Measurements from ENCODE around the gene FBXW2.

The FBXW2 gene

DNA sequence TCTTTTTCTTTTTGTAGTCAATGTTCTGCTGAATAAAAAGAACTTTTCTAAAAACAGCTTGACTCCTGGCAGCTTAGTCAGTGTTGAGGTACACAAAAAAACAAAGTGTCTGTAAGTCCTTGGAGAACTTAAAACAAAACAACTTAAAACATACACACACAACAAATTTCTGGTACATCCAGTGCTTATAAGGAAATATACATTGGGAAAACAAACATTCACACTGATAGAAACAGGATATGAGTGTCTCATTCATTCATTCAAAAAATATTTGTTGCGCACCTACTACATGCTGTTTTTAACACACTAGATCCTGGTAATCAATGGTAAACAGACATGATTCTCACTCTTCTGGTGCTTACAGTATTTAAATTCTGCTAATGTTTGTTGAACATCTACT, 51.5 kb downstream of the FBXW2 start:
- H3K27me3 ChIP-seq (ENCODE audit: control insufficient read depth, insufficient read depth, low read length): no peaks in the 10 kb centered on the region
- H3K9me3 ChIP-seq (ENCODE audit: control insufficient read depth, insufficient read depth, low read length): no peaks in the 10 kb centered on the region
- H3K36me3 ChIP-seq (ENCODE audit: control insufficient read depth, insufficient read depth, low read length): no peaks in the 10 kb centered on the region
- H3K9ac ChIP-seq (ENCODE audit: low read depth, low read length): no peak overlapping the region
- no peak overlapping the region for H3K27ac ChIP-seq (ENCODE audit: low read depth, low read length)
- H3K4me3 ChIP-seq (ENCODE audit: low read depth, low read length): no peak overlapping the region
- H3K4me1 ChIP-seq (ENCODE audit: control insufficient read depth, insufficient read depth, low read length): no peaks in the 10 kb centered on the region

DNA sequence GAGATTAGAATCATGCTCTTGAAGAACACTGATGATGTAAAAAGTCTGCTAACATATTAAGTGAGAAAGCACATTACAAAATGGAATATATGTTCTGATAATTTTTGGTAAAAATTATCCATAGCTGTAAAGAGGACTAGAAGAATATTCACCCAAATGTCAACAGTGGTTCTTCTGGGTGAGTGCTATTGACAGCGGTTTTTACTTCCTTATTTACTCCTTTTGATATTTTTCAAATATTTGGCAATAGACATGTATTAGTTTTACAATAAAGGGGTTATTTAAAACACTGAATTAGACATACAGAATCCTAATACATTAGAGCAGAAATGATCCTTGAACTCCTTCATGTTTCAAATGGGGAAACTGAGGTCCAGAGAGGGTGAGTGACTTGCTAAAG, 52.0 kb downstream of the FBXW2 start:
- H3K9ac ChIP-seq (ENCODE audit: low read depth, low read length): no peak overlapping the region
- no peak overlapping the region for H3K4me3 ChIP-seq (ENCODE audit: low read depth, low read length)
- no peaks in the 10 kb centered on the region for H3K4me1 ChIP-seq (ENCODE audit: control insufficient read depth, insufficient read depth, low read length)
- no peaks in the 10 kb centered on the region for H3K27me3 ChIP-seq (ENCODE audit: control insufficient read depth, insufficient read depth, low read length)
- no peaks in the 10 kb centered on the region for H3K9me3 ChIP-seq (ENCODE audit: control insufficient read depth, insufficient read depth, low read length)
- no peaks in the 10 kb centered on the region for H3K36me3 ChIP-seq (ENCODE audit: control insufficient read depth, insufficient read depth, low read length)
- no peak overlapping the region for H3K27ac ChIP-seq (ENCODE audit: low read depth, low read length)

GRCh38 chr9:120740132-120740531, 53.1 kb downstream of the FBXW2 start:
- Histone ChIP-seq H3K9ac (ENCODE audit: low read depth, low read length) (no peak overlapping the region), H3K4me1 (ENCODE audit: control insufficient read depth, insufficient read depth, low read length) (no peaks in the 10 kb centered on the region), H3K4me3 (ENCODE audit: low read depth, low read length) (no peak overlapping the region), H3K27me3 (ENCODE audit: control insufficient read depth, insufficient read depth, low read length) (no peaks in the 10 kb centered on the region), H3K36me3 (ENCODE audit: control insufficient read depth, insufficient read depth, low read length) (no peaks in the 10 kb centered on the region), H3K27ac (ENCODE audit: low read depth, low read length) (no peak overlapping the region), H3K9me3 (ENCODE audit: control insufficient read depth, insufficient read depth, low read length) (no peaks in the 10 kb centered on the region)

DNA sequence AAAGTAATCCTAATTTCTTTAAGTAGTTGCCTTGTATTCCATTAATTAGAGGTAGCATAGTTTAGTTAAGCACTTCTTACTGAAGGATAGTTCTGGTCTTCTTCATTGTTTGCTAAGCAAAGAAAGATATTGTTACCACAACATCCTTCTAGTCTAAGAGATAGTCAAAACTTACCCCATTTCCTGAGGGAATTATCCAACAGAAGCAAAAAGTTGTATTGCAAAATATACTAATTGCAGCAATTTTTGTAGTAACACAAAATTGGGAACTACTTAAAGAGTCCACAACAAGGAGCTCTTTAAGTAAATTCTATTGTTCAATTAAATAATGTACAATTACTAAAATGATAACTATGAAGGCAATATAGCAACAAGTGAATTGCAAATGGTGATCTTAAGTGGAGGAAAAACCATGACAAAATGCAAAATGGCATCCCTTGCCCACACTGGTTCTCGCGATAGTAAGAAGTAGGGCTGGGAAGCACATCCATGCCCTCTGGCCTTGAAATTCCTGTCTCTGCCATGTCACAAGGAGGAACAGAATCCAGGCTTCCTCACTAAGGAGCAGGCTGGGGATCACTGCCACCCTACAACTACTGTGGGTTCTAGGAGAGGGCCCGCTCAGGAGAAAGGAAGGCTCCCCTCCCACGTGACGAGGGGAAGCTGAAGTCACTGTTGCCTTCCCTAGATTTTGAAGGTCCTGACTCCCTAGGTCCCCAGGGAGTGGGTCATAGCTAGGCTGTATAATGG, 55.6 kb downstream of the FBXW2 start:
- H3K4me3 ChIP-seq (ENCODE audit: low read depth, low read length): no peak overlapping the region
- H3K27ac ChIP-seq (ENCODE audit: low read depth, low read length): no peak overlapping the region
- H3K9me3 ChIP-seq (ENCODE audit: control insufficient read depth, insufficient read depth, low read length): no peaks in the 10 kb centered on the region
- H3K27me3 ChIP-seq (ENCODE audit: control insufficient read depth, insufficient read depth, low read length): no peaks in the 10 kb centered on the region
- H3K4me1 ChIP-seq (ENCODE audit: control insufficient read depth, insufficient read depth, low read length): no peaks in the 10 kb centered on the region
- H3K9ac ChIP-seq (ENCODE audit: low read depth, low read length): no peak overlapping the region
- H3K36me3 ChIP-seq (ENCODE audit: control insufficient read depth, insufficient read depth, low read length): no peaks in the 10 kb centered on the region

DNA sequence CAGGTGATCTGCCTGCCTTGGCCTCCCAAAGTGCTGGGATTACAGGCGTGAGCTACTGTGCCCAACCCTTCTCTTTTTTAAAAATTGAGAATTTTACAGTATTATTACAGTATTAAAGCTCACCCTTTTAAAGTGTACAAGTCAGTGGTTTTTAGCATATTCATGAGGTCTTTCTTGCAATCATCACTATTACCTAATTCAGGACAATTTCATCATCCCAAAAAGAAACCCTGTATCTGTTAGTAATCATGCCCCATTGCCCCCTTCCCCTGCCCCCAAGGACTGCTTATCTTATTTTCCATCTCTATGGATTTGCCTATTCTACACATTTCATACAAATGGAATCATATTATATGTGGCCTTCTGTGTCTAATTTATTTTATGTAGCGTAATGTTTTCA, 56.3 kb downstream of the FBXW2 start:
- H3K27ac ChIP-seq (ENCODE audit: low read depth, low read length): no peak overlapping the region

GRCh38 chr9:120735415-120736126, 57.6 kb downstream of the FBXW2 start:
- H3K27ac ChIP-seq (ENCODE audit: low read depth, low read length): no peak overlapping the region
- no peak overlapping the region for H3K9ac ChIP-seq (ENCODE audit: low read depth, low read length)
- H3K4me1 ChIP-seq (ENCODE audit: control insufficient read depth, insufficient read depth, low read length): 0 out of 2 replicates have a peak, but pooled peaks cover under 1% of the 10 kb centered on the region

More for the DNA sequence above, 56.3 kb downstream of the FBXW2 start:
- H3K36me3 ChIP-seq (ENCODE audit: control insufficient read depth, insufficient read depth, low read length): no peaks in the 10 kb centered on the region
- H3K27me3 ChIP-seq (ENCODE audit: control insufficient read depth, insufficient read depth, low read length): no peaks in the 10 kb centered on the region
- no peak overlapping the region for H3K4me3 ChIP-seq (ENCODE audit: low read depth, low read length)
- H3K9ac ChIP-seq (ENCODE audit: low read depth, low read length): no peak overlapping the region
- H3K9me3 ChIP-seq (ENCODE audit: control insufficient read depth, insufficient read depth, low read length): no peaks in the 10 kb centered on the region
- H3K4me1 ChIP-seq (ENCODE audit: control insufficient read depth, insufficient read depth, low read length): no peaks in the 10 kb centered on the region

GRCh38 chr9:120734607-120735410, 58.4 kb downstream of the FBXW2 start:
- no peak overlapping the region for H3K27ac ChIP-seq (ENCODE audit: low read depth, low read length)
- no peak overlapping the region for H3K4me3 ChIP-seq (ENCODE audit: low read depth, low read length)
- 0 out of 2 replicates have a peak, but pooled peaks cover 2% of the 10 kb centered on the region for H3K4me1 ChIP-seq (ENCODE audit: control insufficient read depth, insufficient read depth, low read length)
- no peak overlapping the region for H3K9ac ChIP-seq (ENCODE audit: low read depth, low read length)
- H3K36me3 ChIP-seq (ENCODE audit: control insufficient read depth, insufficient read depth, low read length): no peaks in the 10 kb centered on the region
- no peaks in the 10 kb centered on the region for H3K27me3 ChIP-seq (ENCODE audit: control insufficient read depth, insufficient read depth, low read length)
- H3K9me3 ChIP-seq (ENCODE audit: control insufficient read depth, insufficient read depth, low read length): no peaks in the 10 kb centered on the region

More at GRCh38 chr9:120735415-120736126, 57.6 kb downstream of the FBXW2 start:
- no peaks in the 10 kb centered on the region for H3K9me3 ChIP-seq (ENCODE audit: control insufficient read depth, insufficient read depth, low read length)
- H3K27me3 ChIP-seq (ENCODE audit: control insufficient read depth, insufficient read depth, low read length): no peaks in the 10 kb centered on the region
- no peaks in the 10 kb centered on the region for H3K36me3 ChIP-seq (ENCODE audit: control insufficient read depth, insufficient read depth, low read length)
- no peak overlapping the region for H3K4me3 ChIP-seq (ENCODE audit: low read depth, low read length)

DNA sequence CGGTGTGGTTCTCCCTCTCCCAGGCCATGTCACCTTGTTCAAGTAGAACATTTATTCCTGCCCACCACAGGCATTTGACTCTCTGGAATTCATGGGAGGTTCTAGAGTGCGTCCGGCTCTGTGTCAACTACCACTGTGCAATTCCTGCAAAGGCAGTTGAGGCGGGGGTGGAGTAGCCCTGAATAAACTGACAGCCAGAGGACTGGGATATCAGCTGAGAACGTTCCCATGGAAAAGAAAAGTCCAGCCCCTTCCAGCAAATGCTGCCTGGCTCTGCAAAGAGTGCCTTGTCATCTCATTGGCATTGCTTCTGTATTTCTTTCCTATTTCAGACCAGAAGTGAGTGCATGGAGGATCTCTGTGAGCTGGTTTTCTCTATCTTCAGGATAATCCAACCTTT, 60.0 kb downstream of the FBXW2 start:
- no peaks in the 10 kb centered on the region for H3K27me3 ChIP-seq (ENCODE audit: control insufficient read depth, insufficient read depth, low read length)
- 0 out of 2 replicates have a peak, but pooled peaks cover 2% of the 10 kb centered on the region for H3K4me1 ChIP-seq (ENCODE audit: control insufficient read depth, insufficient read depth, low read length)
- H3K36me3 ChIP-seq (ENCODE audit: control insufficient read depth, insufficient read depth, low read length): no peaks in the 10 kb centered on the region
- no peak overlapping the region for H3K27ac ChIP-seq (ENCODE audit: low read depth, low read length)
- no peak overlapping the region for H3K4me3 ChIP-seq (ENCODE audit: low read depth, low read length)
- H3K9me3 ChIP-seq (ENCODE audit: control insufficient read depth, insufficient read depth, low read length): no peaks in the 10 kb centered on the region
- H3K9ac ChIP-seq (ENCODE audit: low read depth, low read length): no peak overlapping the region

DNA sequence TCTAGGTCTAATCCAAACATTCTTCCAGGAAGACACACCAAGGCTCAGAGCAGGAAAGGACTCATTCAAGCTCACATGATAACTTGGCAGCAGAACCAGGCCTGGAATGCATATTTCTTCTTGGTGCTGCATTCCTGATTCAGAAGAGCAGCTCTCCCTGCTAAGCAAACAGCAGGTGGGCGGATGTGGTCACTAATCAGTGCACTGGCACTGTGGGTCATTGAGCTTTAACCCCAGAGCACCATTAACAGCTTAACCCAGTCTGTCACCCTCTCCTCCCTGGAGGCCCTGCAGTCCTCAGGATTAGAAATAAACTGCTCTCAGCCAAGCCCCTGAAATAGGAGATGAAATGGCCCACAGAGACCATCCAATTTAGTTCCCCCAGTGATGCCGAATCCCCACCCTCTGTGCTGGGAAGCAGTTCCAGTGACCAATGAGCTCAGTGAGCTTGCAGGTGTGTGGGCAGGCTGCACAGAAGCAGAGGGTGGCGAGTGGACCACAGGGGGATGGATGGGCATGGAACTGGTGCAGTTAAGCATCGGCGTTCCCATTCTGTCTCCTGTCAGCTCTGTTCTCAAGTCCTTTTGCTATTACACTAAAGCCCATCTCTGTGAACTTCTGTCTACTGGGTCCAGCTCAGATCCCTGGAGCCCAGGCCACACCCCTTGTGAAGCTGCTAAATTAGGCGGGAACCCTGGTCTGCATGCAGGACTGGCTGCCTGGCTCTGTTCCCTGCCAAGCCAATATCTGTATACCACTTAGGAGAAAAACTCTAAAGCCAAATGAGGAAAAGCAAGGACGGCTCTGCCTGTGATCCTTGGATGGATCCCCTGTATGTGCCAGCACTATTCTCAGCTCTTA, 62.3 kb downstream of the FBXW2 start:
- Histone ChIP-seq H3K4me1 (ENCODE audit: control insufficient read depth, insufficient read depth, low read length) (0 out of 2 replicates have a peak, but pooled peaks cover 2% of the 10 kb centered on the region), H3K4me3 (ENCODE audit: low read depth, low read length) (no peak overlapping the region), H3K9me3 (ENCODE audit: control insufficient read depth, insufficient read depth, low read length) (no peaks in the 10 kb centered on the region), H3K9ac (ENCODE audit: low read depth, low read length) (no peak overlapping the region), H3K27ac (ENCODE audit: low read depth, low read length) (no peak overlapping the region), H3K27me3 (ENCODE audit: control insufficient read depth, insufficient read depth, low read length) (no peaks in the 10 kb centered on the region), H3K36me3 (ENCODE audit: control insufficient read depth, insufficient read depth, low read length) (no peaks in the 10 kb centered on the region)

DNA sequence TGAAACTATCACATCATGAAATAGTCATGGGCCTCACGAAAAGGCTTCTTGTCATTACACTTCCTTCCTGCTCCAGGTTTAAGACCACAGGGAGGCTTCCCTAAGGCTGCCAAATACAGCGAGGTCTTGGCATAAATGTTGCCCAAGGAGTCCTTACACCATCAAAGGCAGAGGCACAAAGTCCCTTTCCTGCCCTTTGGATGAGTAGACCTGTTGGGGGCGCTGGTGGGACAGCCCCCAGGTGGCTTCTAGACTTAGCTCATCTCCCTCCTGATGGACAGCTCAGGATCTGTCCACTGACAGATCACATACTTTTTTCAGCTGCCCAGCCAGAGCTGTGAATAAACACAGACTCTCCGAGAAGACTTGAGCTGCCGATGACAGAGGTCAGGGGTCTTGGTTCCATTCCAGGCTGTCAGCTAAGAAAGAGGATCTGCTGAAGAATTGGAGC, 63.4 kb downstream of the FBXW2 start:
- no peak overlapping the region for H3K9ac ChIP-seq (ENCODE audit: low read depth, low read length)
- no peaks in the 10 kb centered on the region for H3K36me3 ChIP-seq (ENCODE audit: control insufficient read depth, insufficient read depth, low read length)
- 0 out of 2 replicates have a peak, but pooled peaks cover 2% of the 10 kb centered on the region for H3K4me1 ChIP-seq (ENCODE audit: control insufficient read depth, insufficient read depth, low read length)
- H3K27me3 ChIP-seq (ENCODE audit: control insufficient read depth, insufficient read depth, low read length): no peaks in the 10 kb centered on the region
- no peak overlapping the region for H3K4me3 ChIP-seq (ENCODE audit: low read depth, low read length)
- H3K9me3 ChIP-seq (ENCODE audit: control insufficient read depth, insufficient read depth, low read length): no peaks in the 10 kb centered on the region
- no peak overlapping the region for H3K27ac ChIP-seq (ENCODE audit: low read depth, low read length)
